GM21529 (cell line): ENCODE data around the gene ETV3L.
A peak's percentile ranks its signal among the peaks of the same experiment; 100 is the strongest.
"Not testable (repeated sequence)": the region's sequence is repeated elsewhere in the genome, so short reads cannot be mapped to it uniquely, and the experiment has no call there.

Experiments used
- ATAC-seq: cut with Tn5 transposase; IDR thresholded peaks from one replicate; pipeline ENCODE4 v1.9.1; 2021; ENCODE audit not compliant: unreplicated experiment

Gene ETV3L

DNA sequence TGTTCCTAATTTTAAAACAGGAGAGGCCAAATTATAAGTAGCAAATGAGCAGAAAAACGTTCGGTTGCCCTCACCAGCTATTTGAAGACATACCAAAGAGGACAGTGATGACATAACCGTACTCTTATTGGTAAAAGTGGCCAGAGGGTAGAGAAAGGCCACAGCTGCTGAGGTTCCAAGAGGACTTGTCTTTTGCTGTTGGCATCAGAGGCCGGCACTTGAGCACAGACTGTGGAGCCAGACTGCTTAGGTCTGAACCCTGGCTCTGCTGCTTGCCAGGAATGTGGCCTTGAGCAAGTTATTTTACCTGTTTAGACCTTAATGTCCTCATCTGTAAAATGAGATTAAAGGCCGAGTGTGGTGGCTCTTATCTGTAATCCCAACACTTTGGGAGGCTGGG lies 14.9 kb downstream of the ETV3L start:
- no peak for ATAC-seq

DNA sequence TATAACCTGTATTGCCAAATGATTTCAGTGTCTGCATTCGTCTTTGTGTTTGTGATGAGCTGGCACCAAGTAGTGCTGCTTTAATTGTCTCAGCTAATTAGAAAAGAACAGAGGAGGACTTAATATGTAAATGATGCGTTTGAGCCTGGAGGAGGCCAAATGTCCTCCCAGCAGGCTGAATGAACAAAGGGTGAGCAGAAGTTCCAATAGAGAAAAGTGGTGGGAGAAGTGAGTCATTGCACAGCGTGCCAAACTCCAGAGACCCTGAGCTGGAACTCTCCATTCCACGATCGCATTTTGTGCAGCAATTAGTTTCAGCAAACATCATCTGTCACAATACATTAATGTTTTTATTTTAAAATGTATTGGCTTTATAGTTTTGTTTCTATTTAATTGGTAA lies 17.9 kb downstream of the ETV3L start:
- ATAC-seq, result no peak

DNA sequence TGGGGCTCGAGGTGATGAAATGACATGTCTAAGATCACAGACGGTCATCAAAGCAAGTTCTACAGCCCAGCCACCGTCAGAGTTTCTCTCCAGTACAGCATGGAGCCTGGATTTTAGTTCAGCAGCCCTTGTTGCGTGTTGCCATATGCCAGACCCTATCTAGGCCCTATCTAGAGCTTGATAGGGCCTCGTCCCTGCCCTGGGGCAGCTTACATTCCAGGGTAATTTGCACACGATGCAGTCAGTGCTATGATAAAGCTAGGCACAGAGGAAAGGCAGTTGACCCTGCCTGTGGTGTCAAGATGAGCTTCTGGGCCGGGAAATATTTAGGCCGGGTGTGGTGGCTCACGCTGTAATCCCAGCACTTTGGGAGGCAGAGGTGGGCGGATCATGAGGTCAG lies 18.9 kb downstream of the ETV3L start:
- no peak for ATAC-seq

DNA sequence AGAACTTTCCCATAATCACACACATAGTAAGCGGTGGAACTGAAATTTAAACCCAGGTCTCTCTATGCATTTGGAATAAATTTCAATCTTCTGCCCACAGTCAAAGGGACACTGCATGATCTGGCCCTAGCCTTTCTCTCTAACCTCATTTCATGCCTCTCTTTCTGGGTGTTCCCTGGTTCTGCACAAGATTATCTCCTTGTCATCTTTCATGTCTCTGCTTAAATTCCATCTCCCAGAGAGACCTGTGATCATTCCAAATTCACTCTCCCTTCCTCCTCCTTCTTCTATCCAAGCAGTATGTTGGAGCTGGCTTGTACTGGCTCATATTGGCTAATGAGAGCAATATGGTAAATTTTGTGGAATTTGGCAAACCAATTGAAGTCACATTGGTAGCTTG lies 22.2 kb downstream of the ETV3L start:
- no peak for ATAC-seq

DNA sequence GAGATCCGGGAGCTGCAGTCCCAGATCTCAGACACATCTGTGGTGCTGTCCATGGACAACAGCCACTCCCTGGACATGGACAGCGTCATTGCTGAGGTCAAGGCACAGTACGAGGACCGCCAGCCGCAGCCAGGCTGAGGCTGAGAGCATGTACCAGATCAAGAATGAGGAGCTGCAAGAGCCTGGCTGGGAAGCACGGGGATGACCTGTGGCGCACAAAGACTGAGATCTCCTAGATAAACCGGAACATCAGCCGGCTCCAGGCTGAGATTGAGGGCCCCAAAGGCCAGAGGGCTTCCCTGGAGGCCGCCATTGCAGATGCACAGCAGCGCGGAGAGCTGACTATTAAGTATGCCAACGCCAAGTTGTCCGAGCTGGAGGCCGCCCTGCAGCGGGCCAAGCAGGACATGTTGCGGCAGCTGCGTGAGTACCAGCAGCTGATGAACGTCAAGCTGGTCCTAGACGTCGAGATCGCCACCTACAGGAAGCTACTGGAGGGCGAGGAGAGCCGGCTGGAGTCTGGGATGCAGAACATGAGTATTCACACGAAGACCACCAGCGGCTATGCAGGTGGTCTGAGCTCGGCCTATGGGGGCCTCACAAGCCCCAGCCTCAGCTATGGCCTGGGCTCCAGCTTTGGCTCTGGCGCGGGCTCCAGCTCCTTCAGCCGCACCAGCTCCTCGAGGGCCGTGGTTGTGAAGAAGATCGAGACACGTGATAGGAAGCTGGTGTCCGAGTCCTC lies 25.5 kb downstream of the ETV3L start:
- ATAC-seq, result no peak

DNA sequence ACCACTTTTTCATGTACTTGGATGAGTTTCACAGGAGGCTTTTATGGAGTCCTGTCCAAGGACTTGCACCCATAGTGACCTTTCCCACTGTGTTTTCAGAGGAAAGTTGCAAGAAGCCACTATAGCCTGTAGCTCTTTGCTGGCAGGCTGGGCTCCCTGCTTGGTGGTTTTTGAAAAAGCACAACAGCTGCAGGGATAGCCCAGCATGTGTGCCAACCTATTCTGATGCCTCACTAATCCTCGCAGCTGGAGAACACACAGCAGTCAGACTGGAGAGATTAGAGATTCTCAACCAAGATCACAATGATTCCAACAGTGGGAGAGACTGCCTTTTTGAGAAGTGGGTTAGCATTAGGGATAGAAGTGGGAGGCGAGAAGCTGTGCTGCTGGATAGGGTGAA lies 30.0 kb downstream of the ETV3L start:
- ATAC-seq, result no peak

DNA sequence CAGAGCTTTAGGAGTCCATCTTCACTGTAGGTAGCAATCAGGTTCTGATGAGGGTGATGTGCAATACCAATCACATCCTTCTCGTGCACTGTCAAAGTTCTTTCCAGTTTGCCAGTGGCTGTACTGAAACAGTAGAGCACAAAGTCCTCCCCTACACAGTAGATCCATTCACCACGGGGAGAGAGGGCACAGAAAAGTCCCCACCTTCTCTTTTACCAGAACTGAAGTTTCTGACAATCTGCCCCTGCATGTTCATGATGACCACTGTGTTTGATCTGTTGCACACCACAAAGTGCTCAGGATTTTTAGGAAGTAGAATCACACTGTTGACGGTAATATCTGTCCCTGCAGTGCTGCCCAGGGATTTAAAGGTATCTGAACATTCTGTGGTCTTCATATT lies 40.4 kb downstream of the ETV3L start:
- not testable (repeated sequence) for ATAC-seq

DNA sequence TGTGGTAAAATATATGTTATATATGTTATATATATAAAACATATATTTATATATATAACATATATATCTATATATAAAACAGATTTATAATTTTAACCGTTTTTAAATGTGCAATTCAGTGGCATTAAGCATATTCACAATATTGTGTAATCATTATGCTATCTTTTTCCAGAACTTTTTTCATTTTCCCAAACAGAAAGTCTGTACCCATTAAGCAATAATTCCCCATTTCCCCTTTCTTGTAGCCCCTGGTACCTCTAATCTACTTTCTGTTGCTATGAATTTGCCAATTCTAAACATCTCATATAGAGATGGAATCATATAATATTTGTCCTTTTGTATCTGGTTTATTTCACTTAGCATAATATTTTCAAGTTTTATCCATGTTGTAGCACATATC lies 43.3 kb downstream of the ETV3L start:
- ATAC-seq, result no peak

DNA sequence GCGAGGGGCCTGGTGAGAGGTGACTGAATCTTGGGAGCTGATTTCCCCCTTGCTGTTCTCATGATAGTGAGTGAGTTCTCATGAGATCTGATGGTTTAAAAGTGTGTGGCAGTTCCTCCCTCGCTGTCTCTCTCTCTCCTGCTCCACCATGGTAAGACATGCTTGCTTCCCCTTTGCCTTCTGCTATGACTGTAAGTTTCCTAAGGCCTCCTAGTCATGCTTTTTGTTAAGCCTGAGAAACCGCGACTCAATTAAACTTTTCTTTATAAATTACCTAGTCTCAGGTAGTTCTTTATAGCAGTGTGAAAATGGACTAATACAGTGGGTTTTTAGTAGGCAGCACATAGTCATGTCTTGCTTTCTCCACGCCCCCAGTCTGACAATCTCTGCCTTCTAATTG lies 43.9 kb downstream of the ETV3L start:
- not testable (repeated sequence) for ATAC-seq

DNA sequence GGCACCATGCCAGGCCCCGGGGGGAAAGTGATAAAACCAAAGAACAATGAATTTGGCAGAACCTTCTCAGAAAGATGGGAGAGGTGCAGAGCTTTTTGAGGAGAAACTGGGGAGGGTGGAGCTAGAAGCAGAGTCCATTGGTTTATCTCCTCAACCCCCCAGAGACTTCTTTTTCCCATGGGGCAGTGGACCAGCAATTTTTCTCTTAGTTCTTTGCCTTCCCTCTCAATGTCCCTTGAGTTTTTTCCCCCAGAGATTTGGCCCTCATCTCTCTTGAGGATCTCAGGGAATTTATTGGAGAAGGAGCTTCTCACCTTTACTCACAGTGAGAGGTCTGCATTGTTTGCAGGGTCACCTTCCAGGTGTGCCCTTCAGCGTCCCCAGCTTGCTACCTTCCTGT lies 48.8 kb downstream of the ETV3L start:
- ATAC-seq, result no peak

DNA sequence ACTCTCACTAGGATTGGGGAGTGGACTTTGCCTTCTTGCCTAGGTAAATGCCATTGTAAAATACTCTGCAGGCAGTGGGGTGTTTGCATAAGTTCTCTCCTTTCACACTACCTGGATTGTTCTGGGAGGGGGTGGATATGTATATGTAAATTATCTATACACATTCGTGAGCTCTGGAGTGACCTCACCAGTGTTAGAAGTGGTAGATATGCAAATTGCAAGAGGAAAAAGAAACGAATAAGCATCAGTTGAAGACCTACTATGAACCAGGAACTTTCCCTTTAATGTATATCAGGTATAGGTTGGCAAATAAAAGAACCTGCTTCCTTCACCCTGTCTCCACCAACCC lies 52.6 kb downstream of the ETV3L start:
- no peak for ATAC-seq

DNA sequence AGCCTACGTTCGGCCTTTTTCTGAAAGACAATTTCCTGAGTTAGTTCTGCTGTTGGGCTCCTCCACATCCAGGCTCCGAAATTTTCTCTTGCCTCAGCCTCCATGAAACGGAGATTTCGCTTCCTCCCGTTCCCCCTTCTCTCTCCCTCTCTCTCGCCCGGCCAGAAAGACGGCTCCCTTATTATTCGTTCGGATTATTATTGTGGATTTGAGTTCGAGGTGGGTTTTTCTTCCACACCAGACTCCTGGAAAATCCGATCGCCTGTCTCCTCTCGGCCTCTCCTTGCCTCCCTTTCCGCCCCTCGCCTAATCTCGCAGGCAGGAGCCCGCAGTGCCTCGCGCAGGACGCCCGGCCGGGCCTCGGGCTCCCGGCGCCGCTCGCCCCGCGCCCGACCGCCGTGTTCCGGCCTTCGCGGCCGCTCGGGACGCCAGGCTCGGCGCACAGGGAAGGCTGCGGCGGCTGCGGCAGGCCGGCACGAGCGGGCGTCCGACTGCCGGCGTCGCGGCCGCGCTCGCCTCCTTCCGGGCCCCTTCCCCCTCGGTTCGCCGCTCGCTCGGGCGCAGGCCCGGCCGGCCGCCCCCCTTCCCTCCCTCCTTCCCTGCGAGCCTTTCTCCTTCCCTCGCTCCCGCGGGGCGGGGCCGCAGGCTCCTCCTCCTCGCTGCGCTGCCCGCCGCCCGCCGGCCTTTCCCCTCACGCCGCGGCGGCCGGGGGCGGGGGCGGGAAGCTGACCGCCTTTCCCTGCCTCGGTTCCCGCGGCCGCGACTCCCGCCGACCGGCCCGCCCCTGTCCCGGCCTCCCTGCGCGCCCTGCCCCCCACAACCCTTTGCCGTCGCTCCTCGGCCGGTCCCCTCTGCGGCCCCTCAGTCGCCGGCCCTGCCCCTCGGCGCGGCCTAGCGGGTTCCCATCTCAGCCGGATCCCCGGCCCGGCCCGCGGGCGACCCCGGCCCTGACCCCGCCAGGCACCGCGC lies 54.1 kb downstream of the ETV3L start, which contains the start of gene ARHGEF11:
ARHGEF11 (minus strand) TSS at position 493 of the 969 bp plus-strand sequence. CDS start 1,412 bp downstream, outside the sequence.
- peak; percentile 82 for ATAC-seq

DNA sequence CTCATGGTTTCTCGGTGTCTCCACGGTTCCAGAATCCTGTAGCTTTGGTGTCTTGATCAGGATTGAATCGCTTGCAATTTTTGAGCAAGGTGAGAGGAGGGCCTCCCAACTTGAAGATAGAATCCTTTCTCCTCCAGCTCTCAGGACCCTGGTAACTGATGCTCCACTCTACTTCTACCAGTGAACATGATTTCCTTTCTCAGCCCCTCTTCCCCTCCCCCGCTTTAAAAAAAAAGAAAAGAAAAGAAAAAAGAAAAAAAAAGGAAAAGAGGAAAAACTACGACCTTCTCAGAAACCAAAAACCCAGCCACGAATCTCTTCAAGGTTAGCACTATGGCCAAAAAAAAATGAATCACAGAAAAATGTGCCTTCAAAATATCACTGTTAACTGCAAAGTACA lies 55.3 kb downstream of the ETV3L start:
- no peak for ATAC-seq

DNA sequence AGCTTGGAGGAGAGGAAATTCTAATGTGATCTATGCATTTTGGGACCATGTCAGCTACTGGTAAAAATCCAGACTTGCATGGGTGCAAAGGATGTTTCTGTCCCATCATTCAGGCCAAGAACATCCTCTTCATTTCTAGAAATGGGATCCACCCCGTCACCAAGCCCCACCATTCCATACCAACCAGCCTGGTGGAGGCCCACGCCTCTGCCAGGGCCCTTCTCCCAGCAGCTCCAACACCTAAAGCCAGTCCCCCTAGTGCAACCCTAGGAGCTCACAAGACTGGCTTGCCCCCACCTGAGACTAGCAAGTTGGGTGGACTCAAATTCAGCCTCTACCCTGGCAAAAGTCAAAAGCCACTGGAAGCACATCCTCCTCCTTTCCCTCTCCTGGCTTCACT lies 55.9 kb downstream of the ETV3L start:
- no peak for ATAC-seq

DNA sequence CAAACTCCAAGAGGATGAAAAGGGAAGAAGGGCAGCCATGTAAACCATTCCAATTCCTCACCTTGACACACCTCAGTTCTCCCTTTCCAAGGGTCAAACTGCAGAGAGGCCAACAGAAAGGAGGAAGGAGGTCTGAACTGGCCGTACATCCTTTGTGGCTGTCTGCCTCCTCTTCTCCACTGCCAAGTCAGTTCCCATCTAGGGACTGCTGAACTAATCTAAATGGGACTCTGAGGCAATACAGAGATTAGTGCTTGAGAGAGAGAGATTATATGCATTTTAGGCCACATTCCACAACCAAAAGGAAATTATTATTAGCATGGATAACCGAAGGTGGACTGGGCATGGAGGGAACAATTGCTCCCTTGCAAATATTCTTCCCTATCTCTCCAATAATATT lies 56.8 kb downstream of the ETV3L start:
- no peak for ATAC-seq
